GM20431 (cell line): ENCODE results near the gene SMDT1.
"Not testable (repeated sequence)": the region's sequence is repeated elsewhere in the genome, so short reads cannot be mapped to it uniquely, and the experiment has no call there.

Experiments used
- in situ Hi-C: fragments of 300-500 bp; cut with MseI, MboI; formaldehyde crosslinking; loops from one replicate; pipeline ENCODE4 v1.15.0; 2020; ENCODE audit warnings: low sequenced_read_pairs; ENCODE audit not compliant: unreplicated experiment

SMDT1 gene

DNA sequence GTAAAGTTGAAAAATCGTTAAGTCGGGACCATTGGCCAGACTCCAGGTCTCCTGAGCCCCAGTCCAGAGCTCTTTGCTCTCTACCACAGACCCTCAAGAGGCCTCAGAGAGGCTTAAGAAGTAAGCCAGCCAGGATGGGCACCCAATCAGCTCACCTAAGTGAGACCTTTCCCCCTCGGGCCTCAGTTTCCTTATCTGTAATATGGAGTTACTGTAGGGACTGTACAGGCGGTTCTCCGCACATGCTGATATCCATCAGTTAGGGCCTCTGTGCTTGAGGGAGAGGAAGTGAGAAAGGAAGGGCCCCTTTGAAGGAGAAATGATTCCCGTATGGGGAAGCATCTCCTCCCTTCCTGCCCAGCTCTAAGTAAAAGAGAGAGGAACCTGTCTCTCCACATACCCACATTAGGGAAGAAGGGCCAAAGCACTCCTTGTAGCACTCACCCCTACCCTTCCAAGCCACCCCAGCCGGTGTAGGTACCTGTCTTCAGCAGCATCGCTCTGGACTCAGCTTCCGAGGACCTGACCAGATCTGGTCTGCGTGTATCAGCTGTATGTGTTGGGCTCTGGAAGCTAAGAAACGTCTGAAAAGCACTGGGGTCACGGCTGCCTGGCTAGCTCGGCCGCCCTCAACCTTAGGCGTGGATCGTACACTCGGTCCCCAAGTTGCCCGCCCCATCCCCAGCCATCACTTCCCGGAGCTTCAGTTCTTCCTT, 9.5 kb upstream of the SMDT1 start:
- in situ Hi-C loops: no loop called here

DNA sequence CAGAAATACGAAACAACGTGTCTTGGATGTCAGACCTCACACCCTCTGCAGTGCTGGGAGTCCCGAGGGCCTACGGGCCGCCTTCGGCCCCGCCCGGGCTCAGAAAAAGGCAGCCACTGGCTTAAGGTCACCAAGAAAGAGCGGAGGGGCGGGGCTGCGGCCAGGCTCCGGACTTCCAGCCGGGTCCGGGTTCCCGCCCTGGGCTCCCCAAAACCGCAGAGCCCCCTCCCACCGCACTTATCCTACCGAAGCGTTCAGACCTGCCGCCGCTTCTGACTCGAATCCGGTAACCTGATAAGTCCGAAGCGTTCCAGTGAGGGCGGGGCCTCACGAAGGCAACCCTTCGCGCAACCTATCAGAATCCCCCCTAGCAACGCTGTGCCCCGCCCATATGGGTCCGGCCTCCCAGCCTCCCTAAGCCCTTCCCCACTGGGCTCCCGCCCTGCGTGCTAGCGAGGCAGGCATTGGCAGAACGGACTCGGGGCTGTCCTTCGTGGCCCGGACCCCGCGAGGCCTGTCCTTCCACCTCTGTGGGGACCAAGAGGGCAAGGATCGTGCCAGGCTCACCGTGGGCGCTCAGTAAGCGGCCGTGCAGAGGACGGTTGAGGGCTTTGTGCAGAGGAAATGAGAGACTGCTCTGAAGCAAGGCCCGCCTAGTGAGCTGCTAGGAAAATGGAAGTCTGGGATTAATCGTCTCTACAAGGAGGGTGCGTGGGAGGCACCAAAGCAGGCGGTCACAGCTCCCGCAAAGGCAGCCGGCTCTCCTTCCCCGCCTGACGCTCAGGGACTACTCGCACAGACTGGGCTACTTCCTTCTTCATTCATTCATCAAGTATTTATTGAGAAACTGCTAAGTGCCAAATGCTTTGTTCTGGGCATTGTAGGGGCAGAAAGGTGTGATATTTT, 8.7 kb upstream of the SMDT1 start, which contains the start of gene NAGA:
TSS of gene NAGA (minus strand) at position 296 of the 906 bp plus-strand sequence. CDS start 515 bp downstream, outside the sequence.
- in situ Hi-C loops: no loop called here

DNA sequence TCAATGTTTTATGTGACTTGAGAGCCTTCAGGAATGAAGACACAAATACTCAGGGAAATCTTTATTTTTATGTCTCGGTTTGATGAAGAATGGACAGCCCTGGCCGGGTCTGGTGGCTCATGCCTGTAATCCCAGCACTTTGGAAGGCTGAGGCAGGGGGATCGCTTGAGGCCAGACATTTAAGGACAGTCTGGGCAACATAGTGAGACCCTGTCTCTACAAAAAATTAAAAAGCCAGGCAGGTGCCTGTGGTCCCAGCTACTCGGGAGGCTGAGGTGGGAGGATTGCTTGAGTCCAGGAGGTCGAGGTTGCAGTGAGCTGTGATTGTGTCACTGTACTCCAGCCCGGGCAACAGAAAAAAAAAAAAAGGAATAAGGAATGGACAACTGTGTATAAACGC, 8.0 kb upstream of the SMDT1 start:
- in situ Hi-C loops: not testable (repeated sequence)

DNA sequence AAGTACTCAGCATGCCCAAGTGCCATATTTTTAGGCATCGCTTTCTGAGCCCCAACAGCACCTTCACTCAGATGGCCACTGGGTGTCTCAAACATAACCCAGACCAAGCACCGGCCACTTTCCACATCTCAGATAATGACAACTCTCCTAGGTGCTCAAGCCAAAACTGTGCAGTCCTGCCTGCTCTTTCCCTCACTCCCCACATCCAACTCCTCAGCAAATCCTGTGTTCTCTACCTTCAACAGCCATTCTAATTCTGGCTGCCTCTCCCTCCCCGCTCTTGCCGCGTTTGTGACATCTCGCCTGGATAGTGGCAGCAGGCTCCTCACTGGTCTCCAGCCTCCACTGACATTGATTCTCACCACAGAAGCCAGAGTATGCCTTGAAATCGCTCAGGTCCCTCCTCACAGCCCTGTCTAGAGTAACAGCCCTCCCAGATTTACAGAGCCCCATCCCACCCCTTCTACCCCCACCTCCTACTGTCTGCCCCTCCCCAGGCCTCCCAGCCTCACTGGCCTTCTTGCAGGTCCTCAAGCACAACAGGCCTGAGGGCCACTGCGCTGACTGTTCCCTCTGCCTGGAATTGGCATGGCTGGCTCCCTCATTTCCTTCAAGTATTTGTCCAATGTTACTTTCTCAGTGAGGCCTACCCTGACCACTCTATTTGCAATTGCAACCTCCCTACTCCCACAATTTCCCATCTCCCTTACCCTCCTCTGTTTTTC, 6.7 kb upstream of the SMDT1 start:
- in situ Hi-C loops: no loop called here

DNA sequence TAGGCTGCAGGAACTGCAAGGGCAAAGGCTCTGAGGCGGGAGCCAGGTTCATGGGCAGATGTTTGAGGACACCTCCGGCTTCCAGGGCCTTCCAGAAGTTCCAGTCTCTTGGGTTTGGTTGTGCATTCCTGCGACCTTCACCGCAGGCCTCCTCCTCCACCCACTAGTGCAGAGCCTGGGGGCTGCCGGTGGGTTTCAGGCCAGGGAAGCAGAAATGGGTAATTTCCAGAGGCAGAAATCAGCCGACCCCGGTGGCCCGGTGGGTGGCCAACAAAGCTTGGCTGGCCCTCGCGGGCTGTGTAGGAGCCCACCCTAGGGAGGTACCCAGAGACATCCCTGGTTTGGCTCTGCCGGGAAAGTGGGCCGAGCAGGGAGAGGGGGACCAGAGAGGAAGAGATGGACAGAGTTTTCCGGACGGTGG, 5.9 kb upstream of the SMDT1 start:
- in situ Hi-C loops: no loop called here

DNA sequence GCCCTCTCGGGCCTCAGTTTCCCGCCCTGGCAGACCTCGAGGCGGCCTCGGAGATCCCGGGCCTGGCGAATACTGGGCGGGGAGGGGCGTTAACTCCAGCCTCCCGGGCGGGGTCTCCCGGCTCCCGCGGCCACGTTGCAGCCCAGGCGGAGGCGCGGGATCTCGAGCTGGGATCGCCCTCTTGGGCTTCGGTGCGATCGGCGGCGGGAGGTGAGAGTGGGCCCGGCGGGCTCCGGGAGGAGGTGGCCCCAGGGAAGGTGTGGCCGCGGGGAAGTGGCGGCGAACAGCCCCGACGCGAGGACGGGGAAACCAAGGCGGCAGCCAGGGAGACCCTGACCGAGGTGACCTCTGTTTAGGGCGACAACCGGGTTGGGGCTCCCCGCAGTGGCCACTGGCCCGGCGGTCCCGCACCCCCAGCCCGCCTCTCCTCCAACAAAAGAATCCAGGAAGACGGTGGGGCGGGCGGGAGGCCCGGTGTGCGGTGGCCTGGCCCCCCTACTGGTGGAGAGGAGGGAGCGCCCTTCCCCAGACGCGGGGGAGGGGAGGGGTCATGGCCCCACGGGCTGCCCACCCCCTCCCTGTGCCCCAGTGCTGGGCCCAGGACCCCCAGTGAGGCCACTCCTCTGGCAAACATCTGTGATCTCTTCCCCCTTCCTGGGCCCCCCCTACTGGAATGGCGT, 5.2 kb upstream of the SMDT1 start, which contains the start of gene PHETA2:
TSS of gene PHETA2 (plus strand) at position 117 of the 680 bp plus-strand sequence. CDS start 3,046 bp downstream, outside the sequence.
- in situ Hi-C loops: no loop called here

DNA sequence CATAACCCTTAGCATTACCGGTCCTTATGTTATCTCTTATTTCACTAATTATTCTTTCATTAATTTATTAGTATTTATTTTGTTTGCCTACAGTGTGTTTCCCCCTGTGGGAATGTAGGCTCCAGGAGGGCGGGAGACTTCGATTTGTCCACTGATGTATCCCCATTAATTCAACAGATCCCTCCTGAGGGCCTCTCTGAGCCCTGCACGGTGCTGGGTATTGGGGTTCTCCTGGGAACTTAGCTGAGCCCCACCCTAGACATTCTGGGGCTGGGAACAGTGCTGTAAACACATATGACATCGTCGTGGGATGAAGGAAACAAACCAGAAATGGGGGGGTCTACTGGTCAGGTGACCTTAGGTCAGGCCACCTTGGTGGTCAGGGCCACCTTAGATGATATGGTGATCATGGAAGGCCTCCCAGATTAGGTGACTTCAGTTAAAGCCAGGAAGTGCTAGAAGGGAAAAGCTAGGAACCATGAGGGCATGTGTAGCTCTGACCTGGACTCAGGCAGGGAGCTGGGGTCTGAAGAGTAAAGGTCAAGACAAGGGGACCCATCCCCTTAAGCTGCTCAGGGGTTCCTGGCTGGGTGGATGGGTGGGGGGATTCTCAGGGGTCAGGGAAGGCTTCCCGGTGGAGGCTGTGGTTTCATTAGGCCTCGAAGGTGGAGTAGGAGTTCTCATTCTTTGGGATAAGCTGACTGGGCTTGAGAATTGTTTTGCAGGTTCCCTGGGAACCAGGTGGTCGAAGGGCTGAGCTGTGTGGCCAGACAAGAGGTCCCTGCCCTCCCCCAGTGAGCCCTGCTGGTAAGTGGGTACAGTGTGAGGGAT, 4.4 kb upstream of the SMDT1 start:
- in situ Hi-C loops: no loop called here

DNA sequence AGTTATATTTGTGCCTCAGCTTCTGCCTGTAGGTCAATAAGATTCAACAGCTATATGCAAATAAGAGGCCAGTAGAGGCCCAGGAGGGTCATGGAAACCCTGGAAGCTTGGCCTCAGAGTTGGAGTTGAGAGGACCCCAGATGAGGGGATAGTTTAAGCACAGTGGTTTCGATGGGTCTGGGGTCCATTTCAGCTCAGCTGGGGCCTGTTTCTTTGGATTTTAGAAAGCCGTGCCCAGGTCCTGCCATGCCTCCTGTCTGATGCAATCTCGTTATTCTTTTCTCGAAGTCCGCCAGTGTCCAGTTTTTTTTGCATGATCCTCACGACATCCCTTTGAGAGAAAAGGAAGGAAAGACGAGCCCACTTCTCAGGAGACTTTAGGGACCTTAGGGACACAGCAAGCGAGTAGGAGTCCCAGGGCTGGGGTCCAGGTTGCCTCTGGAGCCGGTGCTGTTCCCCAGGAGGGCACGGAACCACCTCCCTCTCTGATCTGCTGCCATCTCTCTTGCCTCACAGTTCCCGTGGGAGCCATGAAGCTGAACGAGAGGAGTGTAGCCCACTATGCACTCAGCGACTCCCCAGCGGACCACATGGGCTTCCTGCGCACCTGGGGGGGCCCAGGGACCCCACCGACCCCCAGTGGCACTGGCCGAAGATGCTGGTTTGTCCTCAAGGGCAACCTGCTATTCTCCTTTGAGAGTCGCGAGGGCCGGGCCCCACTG, 2.6 kb upstream of the SMDT1 start:
- in situ Hi-C loops: no loop called here

DNA sequence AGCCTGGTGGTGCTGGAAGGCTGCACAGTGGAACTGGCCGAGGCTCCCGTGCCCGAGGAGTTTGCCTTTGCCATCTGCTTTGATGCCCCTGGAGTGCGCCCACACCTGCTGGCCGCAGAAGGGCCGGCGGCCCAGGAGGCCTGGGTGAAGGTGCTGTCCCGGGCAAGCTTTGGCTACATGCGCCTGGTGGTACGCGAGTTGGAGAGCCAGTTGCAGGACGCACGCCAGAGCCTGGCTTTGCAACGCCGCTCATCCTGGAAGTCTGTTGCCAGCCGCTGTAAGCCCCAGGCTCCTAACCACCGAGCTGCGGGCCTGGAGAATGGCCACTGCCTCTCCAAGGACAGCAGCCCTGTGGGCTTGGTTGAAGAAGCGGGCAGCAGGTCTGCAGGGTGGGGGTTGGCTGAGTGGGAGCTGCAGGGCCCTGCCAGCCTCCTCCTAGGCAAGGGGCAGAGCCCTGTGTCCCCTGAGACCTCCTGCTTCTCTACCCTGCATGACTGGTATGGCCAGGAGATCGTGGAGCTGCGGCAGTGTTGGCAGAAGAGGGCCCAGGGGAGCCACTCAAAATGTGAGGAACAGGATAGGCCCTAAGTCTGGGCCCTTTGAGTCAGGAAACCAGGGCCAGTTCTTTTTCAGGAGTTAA, 1.9 kb upstream of the SMDT1 start:
- in situ Hi-C loops: no loop called here

DNA sequence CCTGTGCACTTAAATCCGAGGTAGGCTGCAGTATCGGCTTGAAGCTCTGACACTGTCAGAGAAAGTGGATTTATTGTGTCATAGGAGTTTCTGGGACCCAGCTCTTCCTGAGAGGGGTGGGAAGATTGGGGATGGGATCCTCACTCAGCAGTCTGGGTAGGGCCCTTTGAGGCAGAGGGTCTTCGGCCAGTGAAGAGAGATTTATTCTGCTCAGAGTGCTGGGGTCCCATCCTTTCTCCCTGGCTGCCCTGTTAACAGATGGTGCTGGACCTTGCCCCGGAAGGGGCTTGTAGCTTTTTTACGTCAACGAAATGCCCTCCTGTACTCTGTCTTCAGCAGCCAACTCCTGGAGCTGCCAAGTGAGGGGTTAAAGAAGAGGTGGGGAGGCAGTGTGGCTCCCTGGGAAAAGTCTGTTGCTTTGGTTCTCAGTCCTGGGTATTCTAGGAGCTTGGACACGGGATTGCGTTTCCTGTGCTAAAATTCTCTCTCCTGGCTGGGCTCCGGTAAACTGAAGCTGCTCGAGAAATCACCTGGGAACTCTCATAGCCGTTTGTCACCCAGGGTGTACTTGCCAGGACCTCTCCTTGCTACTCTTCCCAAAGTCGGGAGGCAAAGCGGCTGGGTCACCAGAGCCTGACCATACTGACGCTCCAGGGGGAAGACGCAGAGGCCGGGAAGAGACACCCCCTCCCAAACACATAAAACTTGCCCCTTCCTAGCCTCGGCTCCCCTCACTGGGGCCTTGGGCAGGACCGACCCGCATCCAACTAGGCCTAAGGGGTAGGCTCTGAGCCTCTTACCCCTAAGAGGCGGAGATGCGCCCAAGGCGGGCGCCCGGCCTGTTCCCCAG, 806 bp upstream of the SMDT1 start:
- in situ Hi-C loops: no loop called here

DNA sequence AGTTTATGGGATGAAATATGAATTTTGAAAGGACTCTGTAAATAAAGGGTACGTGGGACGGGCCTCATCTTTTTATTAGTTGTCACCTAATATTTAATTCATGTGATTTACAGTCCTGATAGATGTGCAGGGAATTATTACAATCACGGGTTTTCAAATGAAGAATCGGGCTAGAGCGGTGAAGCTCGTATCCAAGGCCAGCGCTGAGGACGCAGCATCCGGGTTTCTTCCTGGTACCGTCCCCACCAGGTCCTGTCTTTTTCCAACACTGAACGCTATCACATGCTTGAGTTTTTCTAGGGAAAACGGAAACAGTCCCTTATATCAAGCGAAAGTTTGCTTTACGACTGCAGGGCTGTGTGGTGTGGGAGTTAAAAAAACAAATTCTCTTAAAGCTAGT, 787 bp downstream of the SMDT1 start:
- in situ Hi-C loops: no loop called here

DNA sequence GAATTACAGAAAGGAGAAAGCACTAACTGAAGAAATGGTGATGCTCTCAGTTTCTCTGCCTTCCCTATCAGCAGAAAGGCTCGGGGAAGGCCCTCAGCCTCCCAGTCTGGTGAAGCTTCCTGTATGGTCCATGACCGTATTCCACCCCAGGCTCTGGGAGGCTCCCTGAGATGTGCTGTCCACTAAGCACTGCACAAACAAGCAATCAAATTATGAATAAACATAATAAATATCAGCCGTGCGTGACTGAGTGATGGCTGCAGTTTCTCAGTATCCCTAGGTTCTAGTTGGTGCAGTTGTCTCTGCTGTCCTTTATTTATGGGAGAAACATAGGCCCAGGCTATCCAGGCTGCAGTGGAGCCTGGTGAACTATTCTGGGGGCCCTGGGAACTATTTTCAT, 3.6 kb downstream of the SMDT1 start:
- in situ Hi-C loops: no loop called here

DNA sequence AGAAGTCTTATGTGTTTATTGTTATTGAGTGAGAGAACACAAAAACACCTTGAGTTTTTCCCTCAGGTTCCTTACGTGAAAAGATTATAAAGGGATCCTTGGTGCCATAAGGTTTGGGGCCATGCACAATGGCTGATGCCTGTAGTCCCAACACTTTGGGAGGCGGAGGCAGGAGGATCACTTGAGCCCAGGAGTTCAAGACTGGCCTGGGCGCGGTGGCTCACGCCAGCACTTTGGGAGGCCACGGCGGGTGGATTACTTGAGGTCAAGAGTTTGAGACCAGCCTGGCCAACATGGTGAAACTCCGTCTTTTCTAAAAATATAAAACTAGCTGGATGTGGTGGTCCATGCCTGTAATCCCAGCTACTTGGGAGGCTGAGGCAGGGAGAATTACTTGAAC, 5.4 kb downstream of the SMDT1 start:
- in situ Hi-C loops: no loop called here

DNA sequence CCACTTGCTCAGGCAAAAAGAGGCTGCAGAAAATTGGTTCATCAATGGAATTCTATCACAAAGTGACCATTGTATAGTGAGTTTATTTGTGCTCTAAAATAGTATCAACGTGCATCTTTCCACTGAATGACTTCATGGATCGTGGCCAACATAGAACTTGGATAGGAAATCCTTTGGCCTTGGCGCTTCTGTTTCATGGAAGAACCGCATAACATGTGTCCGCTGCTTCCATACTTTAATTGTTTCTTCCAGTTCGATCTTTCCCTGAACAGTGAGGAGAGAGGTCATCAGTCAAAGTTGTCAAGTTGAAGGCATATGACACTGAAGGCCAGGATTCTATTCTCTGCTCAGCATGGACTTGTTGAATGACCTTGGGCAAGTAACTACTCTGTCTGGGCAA, 6.6 kb downstream of the SMDT1 start:
- in situ Hi-C loops: no loop called here

DNA sequence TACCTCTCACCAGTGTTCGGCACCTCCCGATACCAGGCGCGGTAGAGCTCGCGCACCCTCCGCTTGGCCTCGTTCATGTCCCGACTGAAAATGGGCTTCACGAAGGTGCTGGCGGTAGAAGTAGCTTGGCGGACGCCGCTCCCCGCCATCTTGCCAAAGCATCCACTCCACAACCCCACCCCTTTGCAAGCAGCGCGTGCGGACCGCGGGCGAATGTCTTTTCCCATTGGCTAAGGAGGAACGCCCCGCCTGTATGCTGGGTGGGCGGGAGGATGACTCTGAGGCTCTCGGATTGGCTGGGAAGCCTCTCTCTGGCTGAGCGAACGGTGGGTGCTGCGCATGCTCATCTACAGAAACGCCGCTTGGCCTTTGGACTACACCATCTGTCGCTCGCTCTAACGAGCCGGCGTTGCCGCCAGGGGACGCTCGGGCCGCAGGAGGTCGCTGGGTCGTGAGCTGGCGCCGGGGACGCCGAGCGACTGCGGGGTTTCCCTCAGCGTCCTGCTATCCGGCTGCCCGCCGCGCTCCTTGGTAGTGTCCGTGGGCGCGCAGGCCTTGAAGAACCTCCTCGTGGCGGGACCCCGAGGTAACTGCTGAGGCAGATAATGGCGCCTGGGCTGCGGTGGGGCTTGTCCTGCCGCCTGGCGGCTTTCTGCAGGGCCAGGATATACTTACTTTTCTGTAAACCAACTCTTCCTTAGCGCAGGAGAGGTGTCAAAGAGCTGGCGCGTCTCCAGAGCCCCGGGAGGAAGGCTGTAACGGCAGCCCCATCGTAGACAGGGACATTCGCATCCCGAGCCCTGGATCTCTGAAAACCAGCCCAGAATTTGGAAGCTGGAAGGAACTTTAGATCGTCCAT, 11.3 kb downstream of the SMDT1 start, which contains the start of gene NDUFA6:
TSS of gene NDUFA6 (minus strand) at position 177 of the 859 bp plus-strand sequence. CDS start at position 149, 28 bp downstream.
- in situ Hi-C loops: no loop called here

DNA sequence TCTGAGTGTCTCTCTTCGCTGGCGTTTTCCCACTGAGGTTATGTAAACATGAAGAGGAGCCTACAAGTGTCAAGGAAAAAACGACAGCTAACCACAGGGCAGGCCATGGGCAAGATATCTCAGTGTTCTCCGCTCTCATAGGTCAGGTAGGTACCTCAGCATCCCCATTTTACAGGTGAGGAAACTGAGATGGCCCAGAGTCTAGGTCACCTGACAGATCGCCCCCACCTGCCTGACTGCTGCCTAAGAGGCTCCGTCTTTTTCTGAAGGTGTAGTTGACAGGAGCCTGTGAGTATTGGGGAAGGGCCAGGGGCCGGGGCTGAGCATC, 11.9 kb downstream of the SMDT1 start:
- in situ Hi-C loops: no loop called here
